Left ventricle myocardium inferior (tissue), 1 donor: ENCODE data around the gene C1QTNF4. TPM values are rescaled to one million over a fixed set of nuclear protein-coding genes. Genes with fewer than 3 reads are reported as not detected.
"Not testable (repeated sequence)": the region's sequence is repeated elsewhere in the genome, so short reads cannot be mapped to it uniquely, and the experiment has no call there.

Experiments
- DNase-seq: peaks from one replicate; pipeline ENCODE4 v3.0.0-alpha.2; 2020
- H3K27ac ChIP-seq: fragments of 200-600 bp; replicated peaks from 2 replicates; pipeline ENCODE4 v1.8.0; 2021
- H3K27me3 ChIP-seq: fragments of 200-600 bp; 2 replicates; pipeline ENCODE4 v1.8.0; 2021; ENCODE audit warnings: low read depth
- H3K36me3 ChIP-seq: fragments of 200-600 bp; 2 replicates; pipeline ENCODE4 v1.8.0; 2021
- H3K4me1 ChIP-seq: fragments of 200-600 bp; 2 replicates; pipeline ENCODE4 v1.8.0; 2021
- H3K4me3 ChIP-seq: fragments of 200-600 bp; 2 replicates; pipeline ENCODE4 v1.8.0; 2021; ENCODE audit warnings: mild to moderate bottlenecking, moderate library complexity
- H3K9me3 ChIP-seq: fragments of 200-600 bp; replicated peaks from 2 replicates; pipeline ENCODE4 v1.8.0; 2021
- CTCF ChIP-seq: fragments of 200-600 bp; IDR thresholded peaks from 2 replicates; pipeline ENCODE4 v1.8.0; 2021; ENCODE audit warnings: antibody characterized with exemption, mild to moderate bottlenecking, borderline replicate concordance
- intact Hi-C: fragments of 100-400 bp; cut with micrococcal nuclease; formaldehyde crosslinking; loops from one replicate; pipeline ENCODE4 v1.11.0; 2022
- long read RNA-seq: library from polyadenylated mRNA; unstranded; transcript quantifications from one replicate; pipeline ENCODE4 v2.0.0, GENCODE V29; 2021
- total RNA-seq: library from RNA; stranded (reverse); fragmentation: NEBNext Ultra II Directional; extraction: Animal tissue kit (Norgen Biotek cat#: 25700); gene quantifications from one replicate; pipeline ENCODE4 v1.2.1, GENCODE V29; 2021
- donor health status: DM: no; HTN: yes; CAD: no; lungs with severe emphysema.

Gene C1QTNF4
- total RNA-seq = 0.58 TPM
- long read RNA-seq, partial matches to known transcripts = 0 of 1 reads
- long read RNA-seq, other reads (novel, unspliced or antisense) = 1 of 1 reads

GRCh38 chr11:47593934-47594855 lies at the start of gene C1QTNF4:
Gene C1QTNF4 (minus strand): TSS chr11:47594411. CDS start chr11:47590810, 3,601 bp downstream.
- Histone ChIP-seq H3K4me3 (peak within 1 kb of the TSS; percentile 51), H3K27me3 (peaks cover 64% of the 10 kb centered on the region)
- TF ChIP-seq CTCF = no peak

DNA sequence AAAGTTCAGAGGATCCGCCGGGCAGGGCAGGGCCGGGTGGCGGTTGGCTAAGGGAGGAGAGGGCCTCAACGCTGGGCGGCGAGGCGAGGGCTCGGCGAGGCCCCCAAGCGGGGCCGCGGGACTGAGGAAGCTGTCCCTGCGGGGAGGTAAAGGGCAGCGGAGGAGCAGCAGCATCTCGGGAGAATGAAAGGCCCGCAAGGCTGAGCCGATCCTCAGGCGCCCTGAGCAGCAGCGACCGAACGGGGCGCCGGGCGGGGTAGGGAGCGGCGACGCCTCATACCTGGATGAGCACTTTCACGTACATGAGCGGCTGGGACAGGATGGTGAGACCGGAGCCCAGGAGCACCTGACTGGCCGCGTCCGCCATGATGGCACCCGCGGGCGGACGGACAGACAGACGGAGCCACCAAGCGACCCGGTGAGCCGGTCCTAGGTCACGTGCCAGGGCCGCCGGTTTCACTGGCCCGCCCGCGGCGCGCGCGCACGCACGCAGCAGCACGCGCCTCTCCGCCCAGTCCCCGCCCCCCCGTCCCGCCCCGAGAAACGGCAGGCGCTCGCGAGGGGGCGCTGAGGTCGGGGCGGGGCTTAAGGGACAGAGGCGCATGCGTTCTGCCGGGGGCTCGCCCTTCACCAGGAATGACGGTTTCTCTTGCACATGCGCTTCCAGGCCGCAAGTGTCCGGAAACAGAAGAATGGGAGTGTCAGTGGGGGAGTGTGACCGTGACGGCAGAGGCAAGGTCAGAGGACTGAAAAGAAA lies 48.1 kb upstream of the C1QTNF4 start, which contains the start of gene MTCH2:
Gene MTCH2 (minus strand): TSS at position 461 of the 757 bp plus-strand sequence. CDS start 94 bp downstream, at position 367.
- H3K27ac ChIP-seq = peak within 1 kb of the TSS; percentile 93
- peaks cover 17% of the 10 kb centered on the region for H3K36me3 ChIP-seq
- H3K4me1 ChIP-seq = peaks cover 19% of the 10 kb centered on the region
- peak within 1 kb of the TSS; percentile 87 for H3K4me3 ChIP-seq
- TF ChIP-seq CTCF = peak; percentile 56
- DNase-seq = peak; percentile 95
- H3K9me3 ChIP-seq = no peaks in the 10 kb centered on the region
- no peaks in the 10 kb centered on the region for H3K27me3 ChIP-seq
- intact Hi-C loops = no loop called here

More at GRCh38 chr11:47593934-47594855, at the start of gene C1QTNF4:
- intact Hi-C loops = no loop called here
- Histone ChIP-seq H3K4me1 (peaks cover 29% of the 10 kb centered on the region), H3K9me3 (no peaks in the 10 kb centered on the region), H3K27ac (no peak within 1 kb of the TSS), H3K36me3 (no peaks in the 10 kb centered on the region)
- DNase-seq = no peak

DNA sequence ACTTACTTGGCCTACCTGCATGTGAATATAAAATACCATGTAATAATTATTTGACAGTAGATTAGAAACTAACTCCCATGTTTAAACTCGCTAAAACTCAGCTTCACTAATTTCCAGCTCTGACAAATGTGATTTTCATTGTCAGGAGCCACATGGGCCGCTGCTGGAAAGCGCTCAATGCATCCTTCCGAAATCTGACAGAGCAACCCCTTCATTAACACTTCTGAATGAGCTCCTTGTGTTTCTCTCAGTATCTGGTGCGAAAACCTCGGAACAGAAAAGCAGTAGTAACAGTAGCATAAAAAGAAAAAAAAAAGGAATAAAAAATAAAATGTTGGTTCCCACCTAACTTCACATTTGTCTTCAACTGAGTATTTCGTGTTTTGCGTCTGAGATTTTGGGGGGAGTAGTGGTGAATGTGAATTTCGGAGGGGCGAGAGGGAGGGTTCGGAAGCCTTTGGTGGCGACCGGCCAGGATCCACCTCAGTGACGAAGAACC lies 47.4 kb upstream of the C1QTNF4 start:
- peak overlapping the region; percentile 87 for H3K4me3 ChIP-seq
- intact Hi-C loops = no loop called here
- no peaks in the 10 kb centered on the region for H3K27me3 ChIP-seq
- TF ChIP-seq CTCF = no peak
- no peak for DNase-seq
- peaks cover 23% of the 10 kb centered on the region for H3K36me3 ChIP-seq
- H3K27ac ChIP-seq = peak overlapping the region; percentile 93
- no peaks in the 10 kb centered on the region for H3K9me3 ChIP-seq
- H3K4me1 ChIP-seq = peaks cover 19% of the 10 kb centered on the region

- not testable (repeated sequence) for H3K27ac ChIP-seq
Observed at GRCh38 chr11:47640506-47640905, 46.3 kb upstream of the C1QTNF4 start.

GRCh38 chr11:47636331-47636730 lies 42.1 kb upstream of the C1QTNF4 start:
- H3K4me3 ChIP-seq, intact Hi-C loops, H3K9me3 ChIP-seq, H3K27me3 ChIP-seq, DNase-seq, H3K27ac ChIP-seq: not testable (repeated sequence)
- H3K4me1 ChIP-seq = peaks cover 13% of the 10 kb centered on the region
- peaks cover 67% of the 10 kb centered on the region for H3K36me3 ChIP-seq

More at GRCh38 chr11:47640506-47640905, 46.3 kb upstream of the C1QTNF4 start:
- Histone ChIP-seq H3K4me3 (peak overlapping the region; percentile 87), H3K4me1 (peaks cover 19% of the 10 kb centered on the region), H3K36me3 (peaks cover 27% of the 10 kb centered on the region)
- intact Hi-C loops, DNase-seq, H3K9me3 ChIP-seq, H3K27me3 ChIP-seq: not testable (repeated sequence)

DNA sequence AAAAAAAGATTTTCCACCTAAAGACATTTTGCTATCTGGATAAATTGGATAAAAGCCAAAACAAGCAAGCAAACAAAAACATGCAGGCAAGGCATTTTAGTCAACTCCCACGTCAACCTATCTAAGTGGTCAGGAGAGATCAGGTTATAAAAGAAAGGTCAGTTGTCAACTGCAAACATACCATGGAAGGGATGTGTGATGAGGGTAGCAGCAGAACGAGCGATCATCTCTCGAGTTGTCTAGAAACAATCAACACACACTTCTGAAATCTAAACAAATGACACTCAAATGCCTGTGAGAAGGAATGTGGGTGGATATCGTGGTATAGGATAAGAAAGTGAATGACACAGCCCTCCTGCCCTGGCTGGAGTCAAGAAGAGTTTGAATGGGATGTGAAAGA lies 37.3 kb upstream of the C1QTNF4 start:
- DNase-seq = no peak
- Histone ChIP-seq H3K4me3 (no peak overlapping the region), H3K9me3 (no peaks in the 10 kb centered on the region), H3K27ac (no peak overlapping the region), H3K27me3 (no peaks in the 10 kb centered on the region), H3K36me3 (peaks cover 92% of the 10 kb centered on the region), H3K4me1 (peaks cover 5% of the 10 kb centered on the region)
- intact Hi-C loops = no loop called here
- no peak for TF ChIP-seq CTCF
